ENCODE data around the gene CES4A.
"Not testable (repeated sequence)": the region's sequence is repeated elsewhere in the genome, so short reads cannot be mapped to it uniquely, and the experiment has no call there.

DNA sequence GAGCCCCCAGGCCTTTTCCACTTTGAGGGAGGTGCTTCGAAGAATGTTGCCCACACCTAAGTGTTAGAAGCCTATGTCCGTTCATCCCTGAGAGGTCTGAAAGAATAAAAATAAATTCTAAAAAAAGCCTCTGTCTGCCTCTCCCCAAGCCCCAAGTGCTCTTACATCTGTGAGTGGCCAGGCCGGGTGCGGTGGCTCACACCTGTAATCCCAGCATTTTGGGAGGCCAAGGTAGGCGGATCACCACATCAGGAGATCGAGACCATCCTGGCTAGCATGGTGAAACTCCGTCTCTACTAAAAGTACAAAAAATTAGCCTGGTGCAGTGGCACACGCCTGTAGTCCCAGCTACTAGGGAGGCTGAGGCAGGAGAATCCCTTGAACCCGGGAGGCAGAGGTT lies 43.4 kb upstream of the CES4A start:
- TF ChIP-seq, protein P1, sequence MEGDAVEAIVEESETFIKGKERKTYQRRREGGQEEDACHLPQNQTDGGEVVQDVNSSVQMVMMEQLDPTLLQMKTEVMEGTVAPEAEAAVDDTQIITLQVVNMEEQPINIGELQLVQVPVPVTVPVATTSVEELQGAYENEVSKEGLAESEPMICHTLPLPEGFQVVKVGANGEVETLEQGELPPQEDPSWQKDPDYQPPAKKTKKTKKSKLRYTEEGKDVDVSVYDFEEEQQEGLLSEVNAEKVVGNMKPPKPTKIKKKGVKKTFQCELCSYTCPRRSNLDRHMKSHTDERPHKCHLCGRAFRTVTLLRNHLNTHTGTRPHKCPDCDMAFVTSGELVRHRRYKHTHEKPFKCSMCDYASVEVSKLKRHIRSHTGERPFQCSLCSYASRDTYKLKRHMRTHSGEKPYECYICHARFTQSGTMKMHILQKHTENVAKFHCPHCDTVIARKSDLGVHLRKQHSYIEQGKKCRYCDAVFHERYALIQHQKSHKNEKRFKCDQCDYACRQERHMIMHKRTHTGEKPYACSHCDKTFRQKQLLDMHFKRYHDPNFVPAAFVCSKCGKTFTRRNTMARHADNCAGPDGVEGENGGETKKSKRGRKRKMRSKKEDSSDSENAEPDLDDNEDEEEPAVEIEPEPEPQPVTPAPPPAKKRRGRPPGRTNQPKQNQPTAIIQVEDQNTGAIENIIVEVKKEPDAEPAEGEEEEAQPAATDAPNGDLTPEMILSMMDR (IDR thresholded peaks at IDR 0.05; ENCODE audit: low read length) = not testable (repeated sequence)
- TF ChIP-seq EZH2 (IDR thresholded peaks at IDR 0.05; ENCODE audit: borderline replicate concordance, low read length) = not testable (repeated sequence)
